Measurements from ENCODE around the gene SYT8.

Gene SYT8

GRCh38 chr11:1853376-1854131 lies 18.8 kb downstream of the SYT8 start:
- in situ Hi-C loops (cut with MboI; ENCODE audit: low pct_unique_long_range_greater_than_20kb, low sequenced_read_pairs) = no loop called here
- DNase-seq = no peak

GRCh38 chr11:1854132-1854948 lies 19.6 kb downstream of the SYT8 start:
- in situ Hi-C loops (cut with MboI; ENCODE audit: low pct_unique_long_range_greater_than_20kb, low sequenced_read_pairs) = no loop called here
- DNase-seq = no peak

GRCh38 chr11:1854949-1855885 lies 20.4 kb downstream of the SYT8 start:
- no peak for DNase-seq
- in situ Hi-C loops (cut with MboI; ENCODE audit: low pct_unique_long_range_greater_than_20kb, low sequenced_read_pairs) = no loop called here

- in situ Hi-C loops (cut with MboI; ENCODE audit: low pct_unique_long_range_greater_than_20kb, low sequenced_read_pairs) = no loop called here
- no peak for DNase-seq
These were observed 21.1 kb downstream of the SYT8 start for GRCh38 chr11:1855886-1856265.

GRCh38 chr11:1856306-1857005 lies 21.7 kb downstream of the SYT8 start:
- in situ Hi-C loops (cut with MboI; ENCODE audit: low pct_unique_long_range_greater_than_20kb, low sequenced_read_pairs) = no loop called here
- DNase-seq = no peak

GRCh38 chr11:1857064-1857463 lies 22.3 kb downstream of the SYT8 start:
- in situ Hi-C loops (cut with MboI; ENCODE audit: low pct_unique_long_range_greater_than_20kb, low sequenced_read_pairs) = no loop called here
- no peak for DNase-seq

- in situ Hi-C loops (cut with MboI; ENCODE audit: low pct_unique_long_range_greater_than_20kb, low sequenced_read_pairs) = no loop called here
- no peak for DNase-seq
These were observed 23.4 kb downstream of the SYT8 start for GRCh38 chr11:1858154-1858553.

GRCh38 chr11:1858576-1858975 lies 23.8 kb downstream of the SYT8 start:
- in situ Hi-C loops (cut with MboI; ENCODE audit: low pct_unique_long_range_greater_than_20kb, low sequenced_read_pairs) = no loop called here
- DNase-seq = no peak

- in situ Hi-C loops (cut with MboI; ENCODE audit: low pct_unique_long_range_greater_than_20kb, low sequenced_read_pairs) = no loop called here
These were observed 24.2 kb downstream of the SYT8 start for GRCh38 chr11:1859004-1859403.

GRCh38 chr11:1860108-1860507 lies 25.3 kb downstream of the SYT8 start:
- DNase-seq = no peak
- in situ Hi-C loops (cut with MboI; ENCODE audit: low pct_unique_long_range_greater_than_20kb, low sequenced_read_pairs) = no loop called here

More at GRCh38 chr11:1859004-1859403, 24.2 kb downstream of the SYT8 start:
- DNase-seq = no peak

- DNase-seq = no peak
- in situ Hi-C loops (cut with MboI; ENCODE audit: low pct_unique_long_range_greater_than_20kb, low sequenced_read_pairs) = no loop called here
These were observed 26.9 kb downstream of the SYT8 start for GRCh38 chr11:1861435-1862411.

GRCh38 chr11:1862588-1863351 lies 28.0 kb downstream of the SYT8 start:
- DNase-seq = no peak
- in situ Hi-C loops (cut with MboI; ENCODE audit: low pct_unique_long_range_greater_than_20kb, low sequenced_read_pairs) = no loop called here

GRCh38 chr11:1863352-1864216 lies 28.8 kb downstream of the SYT8 start:
- peak; percentile 51 for DNase-seq
- in situ Hi-C loops (cut with MboI; ENCODE audit: low pct_unique_long_range_greater_than_20kb, low sequenced_read_pairs) = no loop called here

GRCh38 chr11:1864231-1864630 lies 29.4 kb downstream of the SYT8 start:
- DNase-seq = no peak
- in situ Hi-C loops (cut with MboI; ENCODE audit: low pct_unique_long_range_greater_than_20kb, low sequenced_read_pairs) = no loop called here

GRCh38 chr11:1864831-1865665 lies 30.3 kb downstream of the SYT8 start:
- in situ Hi-C loops (cut with MboI; ENCODE audit: low pct_unique_long_range_greater_than_20kb, low sequenced_read_pairs) = no loop called here
- DNase-seq = no peak

All from KBM-7 (cell line).